GM18498 (cell line): ENCODE measurements around the gene NR5A2.

Experiments used
- ATAC-seq: cut with Tn5 transposase; IDR thresholded peaks from one replicate; pipeline ENCODE4 v1.9.1; 2021; ENCODE audit warnings: mild to moderate bottlenecking, moderate library complexity; ENCODE audit not compliant: unreplicated experiment

Gene NR5A2

GRCh38 chr1:200118779-200119505 lies 91.4 kb downstream of the NR5A2 start:
- ATAC-seq: no peak

DNA sequence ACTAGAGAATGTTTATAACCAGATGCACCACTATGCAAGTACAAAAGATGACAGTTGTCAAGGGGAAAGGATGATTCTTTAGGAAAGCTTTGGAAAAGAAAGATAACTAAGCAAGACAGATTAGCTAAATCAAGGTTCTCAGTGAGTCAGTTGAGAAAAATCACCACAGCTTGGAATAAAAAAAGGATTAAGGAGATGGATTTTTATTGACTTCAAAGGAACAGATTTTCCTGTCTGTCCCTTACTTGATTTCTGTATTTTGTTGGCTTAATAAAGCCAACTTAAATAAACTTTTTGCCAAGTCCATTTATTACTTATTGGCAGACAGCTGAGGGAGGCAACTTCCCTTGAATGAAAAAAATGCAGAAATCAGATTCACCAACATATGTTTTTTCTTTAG lies 93.9 kb downstream of the NR5A2 start:
- no peak for ATAC-seq

DNA sequence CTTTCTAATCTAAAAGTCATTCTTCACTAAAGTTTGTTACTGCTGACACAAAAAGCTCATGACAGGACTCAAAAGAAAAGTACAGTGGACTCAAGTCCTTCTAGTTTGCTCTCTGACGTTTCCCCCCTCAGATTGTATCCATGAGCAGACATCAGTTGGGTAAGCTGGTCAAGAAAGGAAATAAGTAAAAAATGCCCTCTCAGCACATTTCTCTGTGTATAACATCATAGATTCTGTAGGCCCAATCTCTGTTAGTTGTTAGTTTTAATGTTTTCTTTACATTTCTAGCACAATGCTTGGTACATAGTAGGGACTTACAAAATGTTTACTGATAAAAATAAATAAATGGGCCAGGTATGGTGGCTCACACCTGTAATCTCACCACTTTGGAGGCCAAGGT lies 96.8 kb downstream of the NR5A2 start:
- ATAC-seq: no peak

DNA sequence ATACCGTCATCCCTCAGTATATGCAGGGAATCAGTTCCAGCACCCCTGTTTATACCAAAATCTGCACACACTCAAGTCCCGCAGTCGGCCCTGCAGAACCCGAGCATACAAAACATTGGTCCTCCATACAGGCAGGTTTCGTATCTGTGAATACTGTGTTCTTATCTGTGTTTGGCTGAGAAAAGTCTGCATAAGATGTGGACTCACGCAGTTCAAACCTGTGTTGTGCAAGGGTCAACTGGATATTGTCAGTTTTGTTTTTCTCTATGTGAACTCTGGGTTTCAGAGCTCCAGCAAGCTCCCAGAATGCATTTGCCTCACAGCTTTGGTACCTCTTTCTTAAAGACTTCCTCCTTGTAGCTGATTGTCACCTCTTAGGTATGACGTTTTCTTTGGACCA lies 100.6 kb downstream of the NR5A2 start:
- no peak for ATAC-seq

GRCh38 chr1:200128944-200129879 lies 101.7 kb downstream of the NR5A2 start:
- peak; percentile 47 for ATAC-seq

DNA sequence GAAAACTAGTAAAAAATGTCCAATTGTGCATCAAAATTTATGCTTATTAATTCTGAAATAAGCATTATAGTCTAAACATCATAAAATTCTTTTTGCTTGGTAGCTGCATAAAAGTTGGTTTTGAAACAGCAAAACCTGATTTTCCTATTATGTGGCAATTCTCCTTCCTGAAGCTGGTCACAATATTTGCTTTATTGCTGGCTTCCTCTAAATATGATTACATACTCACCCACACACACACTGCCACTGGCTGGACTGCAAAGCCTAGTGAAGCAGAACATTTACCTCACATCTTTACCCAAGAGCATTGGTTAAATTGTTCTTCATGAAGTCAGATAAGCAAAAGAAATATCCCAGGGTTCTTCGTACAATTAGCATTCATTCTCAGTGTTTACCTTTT lies 103.0 kb downstream of the NR5A2 start:
- ATAC-seq: no peak

DNA sequence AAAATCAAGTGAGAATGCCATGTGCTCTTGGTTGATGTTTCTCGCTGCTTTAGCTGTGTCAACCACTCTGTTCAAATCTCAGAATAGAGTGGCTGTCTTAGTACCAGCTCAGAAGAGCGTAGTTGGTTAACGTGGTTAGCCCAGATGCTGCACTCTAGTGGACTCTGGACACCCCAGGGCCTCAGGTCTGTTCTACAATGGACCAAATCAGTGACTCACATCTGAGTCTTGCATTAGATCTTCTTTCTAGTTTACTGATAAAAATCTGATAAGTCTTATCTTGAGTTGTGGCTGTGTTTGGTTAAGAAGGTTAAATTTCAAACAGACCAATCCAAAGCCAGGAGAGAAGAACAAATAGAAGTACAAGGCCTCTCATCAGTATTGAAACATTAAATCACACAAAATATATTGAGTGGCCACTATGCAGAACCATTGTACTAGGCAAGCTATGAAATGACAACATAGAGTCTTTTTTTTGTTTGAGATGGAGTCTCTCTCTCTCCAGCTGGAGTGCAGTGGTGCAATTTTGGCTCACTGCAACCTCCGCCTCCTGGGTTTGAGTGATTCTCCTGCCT lies 104.1 kb downstream of the NR5A2 start:
- no peak for ATAC-seq

DNA sequence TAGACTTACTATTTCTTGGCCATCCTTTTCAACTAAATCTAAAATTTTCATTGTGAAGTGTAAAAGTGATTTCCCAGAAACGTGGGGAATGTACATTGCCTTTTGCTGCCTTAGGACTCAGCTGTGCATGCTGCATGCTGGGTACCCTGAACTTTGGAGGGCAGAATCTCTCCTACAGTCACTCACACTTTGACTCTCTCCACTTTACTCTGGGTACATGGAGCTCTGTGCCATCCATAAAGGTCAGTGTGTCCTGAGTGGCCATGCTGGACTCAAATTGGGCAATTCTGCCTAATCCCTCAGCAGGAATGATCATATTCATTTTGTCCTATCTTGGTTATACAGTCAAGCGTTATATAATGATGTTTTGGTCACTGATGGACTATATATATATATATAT lies 105.6 kb downstream of the NR5A2 start:
- no peak for ATAC-seq

GRCh38 chr1:200134116-200134515 lies 106.6 kb downstream of the NR5A2 start:
- no peak for ATAC-seq

DNA sequence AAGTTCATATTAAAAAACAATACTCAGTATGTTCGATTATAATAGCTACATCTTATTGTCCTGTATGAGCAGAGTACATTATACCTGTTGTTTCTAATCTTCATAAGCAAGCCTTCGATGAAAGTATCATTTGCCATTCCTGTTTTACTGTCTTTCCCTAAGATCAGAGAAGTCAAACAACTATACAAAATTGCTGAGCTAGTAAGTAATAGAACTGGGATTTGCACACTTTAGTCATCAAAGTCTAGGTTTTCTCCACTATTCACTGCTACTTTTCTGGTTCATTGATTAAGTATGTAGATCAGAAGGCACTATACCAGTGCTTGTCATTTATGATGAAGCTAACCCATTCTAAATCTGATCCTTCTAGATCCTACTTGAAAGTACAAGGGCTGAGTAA lies 108.9 kb downstream of the NR5A2 start:
- ATAC-seq: no peak

- peak; percentile 92 for ATAC-seq
Observed at GRCh38 chr1:200139661-200140250, 112.2 kb downstream of the NR5A2 start.

- ATAC-seq: no peak
Observed at GRCh38 chr1:200143347-200143746, 115.8 kb downstream of the NR5A2 start.

DNA sequence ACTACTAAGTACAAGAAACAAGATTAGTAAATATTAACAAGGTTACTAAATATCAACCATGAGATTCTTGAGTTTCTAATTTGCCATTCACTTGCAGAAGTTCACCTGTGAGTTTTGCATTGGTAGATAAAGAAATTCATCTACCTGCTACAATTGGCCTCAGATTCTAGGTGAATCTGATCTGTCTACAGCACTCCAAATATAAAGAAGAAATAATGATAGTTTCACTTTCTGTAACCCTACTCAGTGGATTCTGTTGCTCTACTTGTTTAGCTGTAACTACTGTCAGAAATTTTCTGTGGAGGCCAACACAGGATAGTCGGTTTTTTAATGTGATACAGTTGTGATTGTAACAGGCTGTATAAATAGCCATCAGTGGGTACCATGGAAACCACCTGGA lies 118.6 kb downstream of the NR5A2 start:
- no peak for ATAC-seq

- no peak for ATAC-seq
Observed at GRCh38 chr1:200147094-200147493, 119.6 kb downstream of the NR5A2 start.

GRCh38 chr1:200147742-200148141 lies 120.2 kb downstream of the NR5A2 start:
- ATAC-seq: no peak

- ATAC-seq: no peak
Observed at GRCh38 chr1:200150006-200150405, 122.5 kb downstream of the NR5A2 start.

- peak; percentile 36 for ATAC-seq
Observed at GRCh38 chr1:200150721-200151120, 123.2 kb downstream of the NR5A2 start.

- ATAC-seq: no peak
Observed at GRCh38 chr1:200152336-200152735, 124.8 kb downstream of the NR5A2 start.

- peak; percentile 39 for ATAC-seq
Observed at GRCh38 chr1:200153277-200154055, 126.0 kb downstream of the NR5A2 start.

DNA sequence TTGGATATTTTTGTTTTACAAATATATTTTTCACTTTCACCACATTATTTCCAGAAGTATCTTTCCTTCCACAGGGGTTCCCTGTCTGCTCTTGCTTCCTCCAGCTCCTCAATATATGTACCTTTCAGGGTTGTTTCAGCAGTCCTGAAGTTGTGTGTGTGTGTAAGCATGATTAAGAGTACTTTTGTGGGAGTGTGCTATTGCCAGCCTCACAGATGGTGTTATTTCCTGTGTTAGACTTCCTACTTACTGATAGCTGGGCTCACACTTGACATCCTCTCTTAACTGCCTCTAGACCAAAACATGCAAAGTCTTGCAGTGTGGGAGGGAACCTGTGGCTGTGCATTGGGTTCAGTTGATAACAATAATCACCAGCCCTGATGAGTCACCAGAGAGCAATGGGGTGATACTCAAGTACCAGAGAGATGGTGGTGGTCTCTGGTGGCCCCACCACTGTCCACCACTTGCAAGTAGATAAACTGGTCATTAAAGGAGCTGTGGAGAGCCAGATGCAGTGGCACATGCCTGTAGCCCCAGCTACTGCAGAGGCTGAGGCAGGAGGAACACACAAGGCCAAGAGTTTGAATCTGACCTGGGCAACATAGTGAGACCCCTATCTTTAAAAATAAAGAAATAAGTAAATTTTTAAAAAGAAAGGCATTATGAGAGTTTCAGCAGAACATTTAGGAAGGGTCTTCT lies 126.7 kb downstream of the NR5A2 start:
- peak; percentile 96 for ATAC-seq
